ENCODE measurements around the gene INSIG1.

The INSIG1 gene

GRCh38 chr7:155266440-155266839 is 31.2 kb upstream of the INSIG1 start:
- no peak for DNase-seq (ENCODE audit: low spot score)

- no peak for DNase-seq (ENCODE audit: low spot score)
These were observed 30.7 kb upstream of the INSIG1 start for GRCh38 chr7:155267023-155267422.

- no peak for DNase-seq (ENCODE audit: low spot score)
These were observed 30.2 kb upstream of the INSIG1 start for GRCh38 chr7:155267436-155267835.

DNA sequence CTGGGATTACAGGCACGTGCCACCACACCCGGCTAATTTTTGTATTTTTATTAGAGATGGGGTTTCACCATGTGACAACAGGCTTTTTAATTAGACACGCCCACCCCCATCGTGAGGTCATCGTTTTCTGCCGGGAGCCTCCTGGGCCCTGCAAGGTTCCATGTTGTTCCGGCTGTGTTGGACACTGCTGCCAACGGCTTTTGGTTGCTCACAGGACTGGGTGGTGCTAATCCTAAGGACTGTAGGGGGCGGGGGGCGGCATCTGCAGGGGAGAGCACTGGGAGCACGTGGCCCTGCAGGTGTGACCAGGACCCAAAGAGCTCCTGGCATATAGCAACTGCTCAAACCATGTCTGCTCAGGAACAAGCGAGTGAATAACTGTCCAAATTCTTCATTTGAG is 29.5 kb upstream of the INSIG1 start:
- no peak for DNase-seq (ENCODE audit: low spot score)

- no peak for DNase-seq (ENCODE audit: low spot score)
These were observed 28.6 kb upstream of the INSIG1 start for GRCh38 chr7:155268921-155269650.

- DNase-seq (ENCODE audit: low spot score), result no peak
These were observed 27.7 kb upstream of the INSIG1 start for GRCh38 chr7:155269766-155270585.

DNA sequence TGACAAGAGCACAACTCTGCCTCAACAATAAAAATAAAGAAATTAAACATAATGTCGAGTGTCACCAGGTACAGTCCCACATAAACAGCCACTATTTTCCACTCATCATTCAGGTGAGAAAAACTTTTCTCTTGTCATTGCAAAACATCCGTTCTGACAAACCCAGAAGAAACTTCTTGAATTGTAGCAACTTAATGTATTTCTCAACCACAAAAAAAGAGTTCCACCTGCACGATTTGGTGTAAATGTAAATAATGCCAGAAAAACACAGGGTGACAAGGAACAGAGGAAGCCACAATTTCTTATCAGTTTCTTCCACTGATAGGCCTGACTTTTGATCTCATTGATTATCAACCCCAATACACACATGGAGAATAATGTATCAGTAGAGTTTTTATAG is 26.8 kb upstream of the INSIG1 start:
- DNase-seq (ENCODE audit: low spot score), result no peak

- DNase-seq (ENCODE audit: low spot score), result no peak
These were observed 22.9 kb upstream of the INSIG1 start for GRCh38 chr7:155274633-155275355.

- no peak for DNase-seq (ENCODE audit: low spot score)
These were observed 21.5 kb upstream of the INSIG1 start for GRCh38 chr7:155276042-155276799.

DNA sequence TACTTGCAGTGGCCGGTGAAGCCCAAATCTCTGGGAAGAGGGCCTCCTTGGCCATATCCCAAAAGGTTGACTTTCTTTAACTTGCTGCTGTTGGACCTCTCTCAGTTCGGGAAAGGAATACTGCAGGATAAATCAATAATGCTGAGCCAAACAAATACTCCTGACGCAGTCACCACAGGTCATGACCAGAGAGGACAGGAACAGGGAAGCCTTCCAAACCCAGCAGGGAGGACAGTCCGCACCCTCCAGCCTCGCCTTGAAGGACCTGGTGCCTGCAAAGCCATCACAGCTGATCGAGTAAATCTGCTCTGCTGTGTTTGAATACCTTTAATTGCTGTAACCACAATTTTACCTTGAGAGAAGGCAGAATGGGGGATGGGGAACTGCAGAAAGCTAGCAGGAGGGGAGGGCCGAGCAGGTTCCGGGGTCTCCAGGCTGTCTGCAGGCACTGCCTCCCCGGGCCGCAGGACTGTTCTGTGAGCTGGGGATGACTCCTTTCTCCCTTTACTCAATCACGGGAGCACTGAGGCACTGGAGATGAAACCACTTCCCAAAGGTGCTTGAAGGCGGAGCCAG is 20.8 kb upstream of the INSIG1 start:
- no peak for DNase-seq (ENCODE audit: low spot score)

DNA sequence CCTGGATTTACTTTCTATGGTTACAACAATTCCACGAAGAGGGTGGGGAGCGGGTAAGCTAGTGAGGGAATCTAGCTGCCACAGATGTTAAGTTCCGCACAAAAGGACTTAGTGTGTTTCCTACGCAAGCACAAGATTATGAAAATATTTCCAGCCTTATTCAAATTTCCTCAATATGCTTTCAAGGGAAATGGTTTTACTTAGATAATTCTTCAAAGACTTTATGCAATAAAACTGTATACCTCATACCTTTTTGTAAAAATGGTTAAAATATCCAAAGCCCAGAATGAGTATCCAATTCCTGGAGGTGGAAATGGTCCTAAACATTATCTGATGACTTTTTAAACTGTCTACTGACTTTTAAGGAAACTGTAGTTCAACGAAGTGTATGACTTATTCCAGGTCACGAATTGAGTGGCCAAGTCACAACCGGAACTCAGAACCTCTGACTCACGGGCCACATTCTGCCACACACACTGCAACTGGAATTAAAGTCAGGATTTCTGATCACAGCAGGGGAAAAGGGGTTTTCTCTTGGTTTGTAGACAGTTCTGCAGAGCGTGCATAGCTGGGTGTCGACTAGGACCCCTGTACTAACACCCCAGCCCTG is 20.2 kb upstream of the INSIG1 start:
- DNase-seq (ENCODE audit: low spot score), result no peak

GRCh38 chr7:155278921-155279320 is 18.8 kb upstream of the INSIG1 start:
- DNase-seq (ENCODE audit: low spot score), result no peak

DNA sequence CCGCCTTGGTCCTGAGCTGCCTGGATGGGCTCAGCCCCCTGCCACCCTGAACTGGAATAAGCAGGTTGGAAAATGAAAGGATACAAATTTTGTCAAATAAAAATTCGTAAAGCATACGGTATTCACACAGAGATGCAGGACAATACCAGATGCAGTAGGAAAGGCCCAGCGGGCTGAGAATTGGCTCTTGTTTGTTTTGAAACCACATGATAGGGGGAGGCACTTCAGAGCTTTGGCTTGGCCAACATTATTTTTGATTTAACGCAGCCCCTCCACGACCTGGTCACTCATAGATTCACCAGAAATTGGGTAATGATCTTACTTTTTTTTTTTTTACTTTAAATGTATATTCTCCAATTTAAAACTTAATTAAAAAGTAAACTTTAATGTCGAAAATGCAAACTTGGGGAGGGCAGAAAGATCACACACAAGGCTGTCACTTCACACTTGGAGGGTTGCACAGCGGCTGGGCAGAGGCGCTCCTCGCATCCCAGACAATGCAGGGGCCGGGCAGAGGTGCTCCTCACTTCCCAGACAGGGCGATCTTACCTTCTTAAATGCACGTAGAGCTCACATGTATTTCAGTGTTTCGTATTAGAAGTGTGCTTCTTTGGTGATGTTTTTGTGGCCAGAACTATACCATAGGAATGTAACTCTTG is 17.8 kb upstream of the INSIG1 start:
- no peak for DNase-seq (ENCODE audit: low spot score)

- no peak for DNase-seq (ENCODE audit: low spot score)
These were observed 17.0 kb upstream of the INSIG1 start for GRCh38 chr7:155280446-155281397.

GRCh38 chr7:155281398-155281969 is 16.2 kb upstream of the INSIG1 start:
- DNase-seq (ENCODE audit: low spot score), result no peak

- DNase-seq (ENCODE audit: low spot score), result no peak
These were observed 15.0 kb upstream of the INSIG1 start for GRCh38 chr7:155282671-155283070.

DNA sequence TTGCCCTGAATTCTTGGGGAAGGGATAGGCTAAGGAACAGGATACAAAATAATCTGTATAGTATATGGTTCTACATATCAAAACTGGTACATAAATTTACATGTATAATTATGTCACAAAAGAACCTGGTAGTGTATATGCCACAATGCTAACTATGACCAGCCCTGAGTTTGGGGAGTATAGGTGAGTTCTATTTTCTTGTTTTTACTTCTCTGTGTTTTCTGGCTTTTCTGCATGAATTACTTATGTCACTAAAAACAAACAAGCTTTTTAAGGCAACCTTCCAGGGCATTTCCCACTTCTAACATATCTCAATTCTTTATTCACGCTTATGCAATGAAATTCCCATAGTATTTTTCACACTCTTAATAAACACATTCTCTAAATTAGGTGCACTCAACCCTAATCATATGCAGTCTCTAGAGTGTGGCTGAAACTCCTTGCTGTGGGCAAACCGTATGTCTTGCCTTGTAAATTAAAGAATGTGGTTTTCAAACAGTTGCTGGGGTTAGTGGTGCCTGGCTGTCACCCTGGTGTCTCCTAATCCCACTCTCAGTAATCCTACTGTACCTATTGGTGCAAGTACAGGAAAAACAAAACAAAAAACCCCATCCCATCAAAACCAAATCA is 14.0 kb upstream of the INSIG1 start:
- no peak for DNase-seq (ENCODE audit: low spot score)

- DNase-seq (ENCODE audit: low spot score), result no peak
These were observed 13.0 kb upstream of the INSIG1 start for GRCh38 chr7:155284496-155285274.

All from CD4-positive, alpha-beta T cell treated with Interleukin-6 at 100 ng/mL for 8 hours (primary cell).